Activated T-cell treated with anti-CD3 and anti-CD28 coated beads, Interleukin-2, amount 50 U/mL, for 48 hours (primary cell): ENCODE results near the gene ATOX1.
"Not testable (repeated sequence)": the region's sequence is repeated elsewhere in the genome, so short reads cannot be mapped to it uniquely, and the experiment has no call there.

ENCODE experiments used
- DNase-seq, 2 experiments: peaks; one replicate each; pipeline ENCODE4 v3.0.0-alpha.2; 2020

ATOX1 gene

GRCh38 chr5:151733358-151734063 lies 24.9 kb downstream of the ATOX1 start:
- no peak for DNase-seq

GRCh38 chr5:151730381-151730780 lies 28.1 kb downstream of the ATOX1 start:
- DNase-seq, result no peak

GRCh38 chr5:151729597-151729996 lies 28.8 kb downstream of the ATOX1 start:
- not testable (repeated sequence) for DNase-seq

GRCh38 chr5:151724360-151724759 lies 34.1 kb downstream of the ATOX1 start:
- DNase-seq, result no peak

GRCh38 chr5:151722546-151722945 lies 35.9 kb downstream of the ATOX1 start:
- DNase-seq, result no peak

- no peak for DNase-seq
Observed at GRCh38 chr5:151721812-151722391, 36.5 kb downstream of the ATOX1 start.

- DNase-seq, result peak in 1 of 2 experiments; percentile 33
Observed at GRCh38 chr5:151721087-151721646, 37.3 kb downstream of the ATOX1 start.

GRCh38 chr5:151720215-151720614 lies 38.2 kb downstream of the ATOX1 start:
- DNase-seq, result no peak

- peak; percentile 27 to 42 for DNase-seq
Observed at GRCh38 chr5:151719228-151720000, 39.0 kb downstream of the ATOX1 start.

GRCh38 chr5:151718646-151719045 lies 39.8 kb downstream of the ATOX1 start:
- DNase-seq, result no peak

GRCh38 chr5:151718153-151718552 lies 40.3 kb downstream of the ATOX1 start:
- DNase-seq, result no peak

GRCh38 chr5:151717416-151717815 lies 41.0 kb downstream of the ATOX1 start:
- DNase-seq, result no peak

GRCh38 chr5:151709109-151709735 lies 49.2 kb downstream of the ATOX1 start:
- DNase-seq, result no peak

- no peak for DNase-seq
Observed at GRCh38 chr5:151708126-151708525, 50.3 kb downstream of the ATOX1 start.

GRCh38 chr5:151707567-151707966 lies 50.9 kb downstream of the ATOX1 start:
- no peak for DNase-seq

GRCh38 chr5:151706906-151707305 lies 51.5 kb downstream of the ATOX1 start:
- DNase-seq, result no peak

GRCh38 chr5:151703780-151704179 lies 54.7 kb downstream of the ATOX1 start:
- DNase-seq, result no peak

GRCh38 chr5:151703227-151703626 lies 55.2 kb downstream of the ATOX1 start:
- no peak for DNase-seq

- DNase-seq, result no peak
Observed at GRCh38 chr5:151700820-151701219, 57.6 kb downstream of the ATOX1 start.

GRCh38 chr5:151700296-151700695 lies 58.1 kb downstream of the ATOX1 start:
- DNase-seq, result no peak

- DNase-seq, result no peak
Observed at GRCh38 chr5:151699071-151699901, 59.1 kb downstream of the ATOX1 start.

- DNase-seq, result not testable (repeated sequence)
Observed at GRCh38 chr5:151698081-151698480, 60.4 kb downstream of the ATOX1 start.
